Measurements from ENCODE around the gene PPP2R1A.
"Not testable (repeated sequence)": the region's sequence is repeated elsewhere in the genome, so short reads cannot be mapped to it uniquely, and the experiment has no call there.

PPP2R1A gene

DNA sequence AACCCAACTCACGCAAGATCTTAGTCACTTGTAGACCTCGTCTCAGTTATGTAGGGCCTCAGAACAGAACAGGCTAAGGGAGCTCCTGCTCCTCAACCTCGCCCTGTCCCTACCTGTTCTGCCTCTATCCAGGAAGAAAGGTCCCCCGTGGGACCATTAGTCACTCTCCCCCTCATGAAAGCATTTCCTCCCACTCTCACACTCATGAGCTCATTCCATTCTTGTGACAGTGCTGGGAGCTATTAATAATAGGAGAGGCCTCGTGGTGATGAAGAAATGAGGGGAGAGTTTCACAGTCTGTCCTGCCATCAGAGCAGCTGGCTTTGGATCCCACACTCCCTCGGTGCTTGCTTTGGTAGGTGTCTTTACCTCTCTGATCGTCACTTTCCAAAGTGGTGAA lies 10.2 kb downstream of the PPP2R1A start:
- H3K4me1 ChIP-seq (ENCODE audit: insufficient read depth, low read length, severe bottlenecking) = no peaks in the 10 kb centered on the region
- no peak overlapping the region for H3K4me3 ChIP-seq (ENCODE audit: low read depth, low read length, poor library complexity, severe bottlenecking)
- H3K27ac ChIP-seq (ENCODE audit: low read depth, low read length, poor library complexity, severe bottlenecking) = no peak overlapping the region
- peaks cover 96% of the 10 kb centered on the region for H3K36me3 ChIP-seq (ENCODE audit: insufficient read depth, low read length)
- H2AFZ ChIP-seq (ENCODE audit: low read length) = no peak overlapping the region
- no peak overlapping the region for H3K9ac ChIP-seq (ENCODE audit: low read length)
- H3K9me2 ChIP-seq (ENCODE audit: low read depth, low read length) = no peaks in the 10 kb centered on the region
- no peaks in the 10 kb centered on the region for H3K27me3 ChIP-seq (ENCODE audit: insufficient read depth, low read length)
- H3K9me3 ChIP-seq (ENCODE audit: low read length) = no peaks in the 10 kb centered on the region
- no peak overlapping the region for H3K4me2 ChIP-seq (ENCODE audit: low read length)
- H3K79me2 ChIP-seq (ENCODE audit: insufficient read depth, low read length) = peaks cover 52% of the 10 kb centered on the region
- TF ChIP-seq EZH2 (IDR thresholded peaks at IDR 0.05; ENCODE audit: borderline replicate concordance, low read length) = no peak
- no peak for TF ChIP-seq CTCF (IDR thresholded peaks at IDR 0.05; ENCODE audit: low read length)
- H4K20me1 ChIP-seq (ENCODE audit: insufficient read depth, low read length) = no peaks in the 10 kb centered on the region
- H3F3A ChIP-seq (ENCODE audit: insufficient read depth, low read length) = no peaks in the 10 kb centered on the region

DNA sequence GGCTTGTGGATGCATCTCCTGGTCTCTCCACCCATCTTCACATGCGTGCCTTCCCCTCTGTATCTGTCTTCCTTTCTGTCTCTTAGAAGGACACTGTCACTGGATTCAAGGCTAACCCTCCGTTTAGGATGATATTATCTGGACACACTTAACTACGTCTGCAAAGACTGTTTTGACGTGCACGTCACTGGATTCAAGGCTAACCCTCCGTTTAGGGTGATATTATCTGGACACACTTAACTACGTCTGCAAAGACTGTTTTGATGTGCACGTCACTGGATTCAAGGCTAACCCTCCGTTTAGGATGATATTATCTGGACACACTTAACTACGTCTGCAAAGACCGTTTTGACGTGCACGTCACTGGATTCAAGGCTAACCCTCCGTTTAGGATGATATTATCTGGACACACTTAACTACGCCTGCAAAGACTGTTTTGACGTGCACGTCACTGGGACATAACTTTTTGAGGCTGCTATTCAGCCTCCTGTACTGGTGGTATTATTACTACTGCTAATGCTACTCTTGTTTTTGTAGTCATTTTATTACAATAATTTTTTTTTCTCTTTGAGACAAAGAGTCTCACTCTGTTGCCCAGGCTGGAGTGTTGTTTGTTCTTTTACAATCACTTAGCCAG lies 11.0 kb downstream of the PPP2R1A start:
- not testable (repeated sequence) for H3F3A ChIP-seq (ENCODE audit: insufficient read depth, low read length); H3K9me3 ChIP-seq (ENCODE audit: low read length); H3K27me3 ChIP-seq (ENCODE audit: insufficient read depth, low read length); H3K4me2 ChIP-seq (ENCODE audit: low read length); H3K27ac ChIP-seq (ENCODE audit: low read depth, low read length, poor library complexity, severe bottlenecking); H4K20me1 ChIP-seq (ENCODE audit: insufficient read depth, low read length); H3K9me2 ChIP-seq (ENCODE audit: low read depth, low read length); H3K4me1 ChIP-seq (ENCODE audit: insufficient read depth, low read length, severe bottlenecking); H3K4me3 ChIP-seq (ENCODE audit: low read depth, low read length, poor library complexity, severe bottlenecking); H3K9ac ChIP-seq (ENCODE audit: low read length); H2AFZ ChIP-seq (ENCODE audit: low read length)
- Histone ChIP-seq H3K79me2 (ENCODE audit: insufficient read depth, low read length) (peaks cover 44% of the 10 kb centered on the region), H3K36me3 (ENCODE audit: insufficient read depth, low read length) (peaks cover 96% of the 10 kb centered on the region)

DNA sequence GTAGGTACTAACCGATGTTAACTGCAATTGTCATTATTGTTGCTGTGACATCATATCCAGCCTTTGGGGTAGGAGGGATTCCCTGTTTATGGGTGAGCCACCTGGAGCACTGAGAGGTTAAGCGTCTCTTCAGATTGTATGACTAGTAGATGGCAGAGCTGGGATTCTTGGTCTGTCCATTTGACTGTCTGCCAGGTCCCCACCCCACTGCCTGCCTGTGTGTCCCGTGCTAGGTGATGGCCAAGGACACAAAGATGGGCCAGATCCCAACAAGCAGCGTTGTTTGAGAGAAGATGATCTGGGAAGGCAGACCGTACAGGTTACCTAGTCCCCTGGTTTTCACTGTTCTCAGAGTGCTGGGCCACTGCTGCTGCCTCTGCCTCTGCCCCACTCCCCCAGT lies 16.6 kb downstream of the PPP2R1A start:
- Histone ChIP-seq H3K9me3 (ENCODE audit: low read length) (no peaks in the 10 kb centered on the region), H3K36me3 (ENCODE audit: insufficient read depth, low read length) (peaks cover 96% of the 10 kb centered on the region), H3K27me3 (ENCODE audit: insufficient read depth, low read length) (no peaks in the 10 kb centered on the region), H3K9me2 (ENCODE audit: low read depth, low read length) (no peaks in the 10 kb centered on the region), H3K9ac (ENCODE audit: low read length) (no peak overlapping the region), H3K4me3 (ENCODE audit: low read depth, low read length, poor library complexity, severe bottlenecking) (no peak overlapping the region), H3K27ac (ENCODE audit: low read depth, low read length, poor library complexity, severe bottlenecking) (no peak overlapping the region), H3K4me2 (ENCODE audit: low read length) (no peak overlapping the region), H3K79me2 (ENCODE audit: insufficient read depth, low read length) (0 out of 2 replicates have a peak, but pooled peaks cover 3% of the 10 kb centered on the region), H3K4me1 (ENCODE audit: insufficient read depth, low read length, severe bottlenecking) (no peaks in the 10 kb centered on the region), H2AFZ (ENCODE audit: low read length) (no peak overlapping the region), H3F3A (ENCODE audit: insufficient read depth, low read length) (no peaks in the 10 kb centered on the region), H4K20me1 (ENCODE audit: insufficient read depth, low read length) (no peaks in the 10 kb centered on the region)
- TF ChIP-seq CTCF (IDR thresholded peaks at IDR 0.05; ENCODE audit: low read length) (no peak), EZH2 (IDR thresholded peaks at IDR 0.05; ENCODE audit: borderline replicate concordance, low read length) (no peak)

DNA sequence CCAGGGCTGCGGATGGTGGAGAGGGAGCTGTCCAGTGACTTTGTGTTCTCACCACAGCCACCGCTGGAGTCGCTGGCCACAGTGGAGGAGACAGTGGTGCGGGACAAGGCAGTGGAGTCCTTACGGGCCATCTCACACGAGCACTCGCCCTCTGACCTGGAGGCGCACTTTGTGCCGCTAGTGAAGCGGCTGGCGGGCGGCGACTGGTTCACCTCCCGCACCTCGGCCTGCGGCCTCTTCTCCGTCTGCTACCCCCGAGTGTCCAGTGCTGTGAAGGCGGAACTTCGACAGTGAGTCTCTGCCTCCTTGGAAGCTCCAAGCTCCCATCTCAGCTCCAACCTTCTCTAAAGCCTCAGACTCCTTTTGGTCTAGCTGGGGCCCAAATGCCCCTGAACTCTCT lies 21.4 kb downstream of the PPP2R1A start:
- TF ChIP-seq EZH2 (IDR thresholded peaks at IDR 0.05; ENCODE audit: borderline replicate concordance, low read length) = no peak
- TF ChIP-seq CTCF (IDR thresholded peaks at IDR 0.05; ENCODE audit: low read length) = no peak

More for the DNA sequence above, 21.4 kb downstream of the PPP2R1A start:
- Histone ChIP-seq H3K9ac (ENCODE audit: low read length) (no peak overlapping the region), H3F3A (ENCODE audit: insufficient read depth, low read length) (no peaks in the 10 kb centered on the region), H3K9me2 (ENCODE audit: low read depth, low read length) (no peaks in the 10 kb centered on the region), H3K4me2 (ENCODE audit: low read length) (no peak overlapping the region), H4K20me1 (ENCODE audit: insufficient read depth, low read length) (no peaks in the 10 kb centered on the region), H3K27ac (ENCODE audit: low read depth, low read length, poor library complexity, severe bottlenecking) (no peak overlapping the region), H3K36me3 (ENCODE audit: insufficient read depth, low read length) (peaks cover 96% of the 10 kb centered on the region), H3K9me3 (ENCODE audit: low read length) (no peaks in the 10 kb centered on the region), H3K4me3 (ENCODE audit: low read depth, low read length, poor library complexity, severe bottlenecking) (no peak overlapping the region), H3K27me3 (ENCODE audit: insufficient read depth, low read length) (no peaks in the 10 kb centered on the region), H3K79me2 (ENCODE audit: insufficient read depth, low read length) (no peaks in the 10 kb centered on the region), H2AFZ (ENCODE audit: low read length) (no peak overlapping the region), H3K4me1 (ENCODE audit: insufficient read depth, low read length, severe bottlenecking) (no peaks in the 10 kb centered on the region)

Data from OCI-LY1 (cell line).